Adipose tissue (tissue), 3 donors: Measurements from ENCODE around the gene ZFP91. TPM values are rescaled to one million over a fixed set of nuclear protein-coding genes. Genes with fewer than 3 reads are reported as not detected.

Source experiments
- H3K27ac ChIP-seq: one replicate; pipeline ENCODE4 v1.5.1; 2013; ENCODE audit warnings: low read depth, low read length
- WGBS, 3 donors: extraction: QIAGEN DNeasy Blood & Tissue Kit; methylation state at CpG; one replicate each; pipeline ENCODE4 v1.1.7; 2013; 5-methylcytosine and 5-hydroxymethylcytosine counted together
- polyA plus RNA-seq, 3 donors: library from polyadenylated mRNA; stranded (reverse); fragments of 200-250 nt; gene quantifications; one replicate each; pipeline ENCODE4 v1.2.3, GENCODE V29; 2013
- donor health status: healthy with polysubstance abuse.
- donor health status: Bipolar disorder and iron deficiency.
- donor health status: healthy.

Gene ZFP91
- polyA plus RNA-seq, 3 donors: 10.8 to 31.7 (median 23.8) TPM

DNA sequence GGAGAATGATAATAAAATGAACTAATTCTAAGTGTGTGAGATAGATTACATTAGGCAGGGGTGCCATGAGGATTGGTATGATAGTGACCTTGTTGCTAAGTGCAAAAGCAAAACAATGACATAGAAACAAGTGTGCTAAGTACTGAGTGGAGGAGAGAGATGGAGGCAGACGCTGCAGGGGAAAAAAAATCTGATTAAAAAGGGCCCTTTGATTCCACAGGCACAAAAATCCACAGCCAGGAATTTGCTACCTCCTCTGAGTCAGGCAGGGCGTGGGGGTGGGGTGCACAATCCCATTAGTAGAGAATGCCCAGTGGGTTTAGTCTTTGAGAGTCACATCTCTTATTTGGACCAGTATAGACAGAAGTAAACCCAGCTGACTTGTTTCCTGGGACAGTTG, 43.5 kb downstream of the ZFP91 start, which contains the start of gene CNTF:
Gene CNTF (plus strand): TSS at position 322 of the 400 bp plus-strand sequence. CDS start 88 bp downstream, outside the sequence.
- H3K27ac ChIP-seq: no peak within 1 kb of the TSS
- 59 to 65% (median 63%) methylated on average over 2 of the region's 2 CpGs for WGBS, 3 donors

DNA sequence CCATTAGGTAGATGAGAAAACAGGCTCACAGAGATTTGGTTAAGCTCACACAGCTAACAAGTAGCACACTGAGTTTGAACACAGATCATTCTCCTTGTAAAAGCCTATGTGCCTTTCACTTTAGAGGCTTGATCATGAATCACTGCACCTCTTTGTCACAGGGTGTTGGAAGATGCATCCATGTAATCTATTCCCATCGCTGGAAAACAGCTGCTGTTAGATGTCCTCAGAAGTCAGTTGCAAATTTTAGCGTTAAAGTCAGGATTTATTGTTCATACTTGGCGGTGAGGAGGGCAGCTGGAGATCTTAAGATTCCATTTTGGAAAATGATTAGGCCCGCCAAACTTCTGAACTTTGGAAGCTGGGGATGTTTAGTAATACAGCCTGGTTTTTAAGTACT, 46.2 kb downstream of the ZFP91 start:
- 90 to 95% (median 91%) methylated on average over 4 of the region's 4 CpGs for WGBS, 3 donors
- no peak overlapping the region for H3K27ac ChIP-seq

DNA sequence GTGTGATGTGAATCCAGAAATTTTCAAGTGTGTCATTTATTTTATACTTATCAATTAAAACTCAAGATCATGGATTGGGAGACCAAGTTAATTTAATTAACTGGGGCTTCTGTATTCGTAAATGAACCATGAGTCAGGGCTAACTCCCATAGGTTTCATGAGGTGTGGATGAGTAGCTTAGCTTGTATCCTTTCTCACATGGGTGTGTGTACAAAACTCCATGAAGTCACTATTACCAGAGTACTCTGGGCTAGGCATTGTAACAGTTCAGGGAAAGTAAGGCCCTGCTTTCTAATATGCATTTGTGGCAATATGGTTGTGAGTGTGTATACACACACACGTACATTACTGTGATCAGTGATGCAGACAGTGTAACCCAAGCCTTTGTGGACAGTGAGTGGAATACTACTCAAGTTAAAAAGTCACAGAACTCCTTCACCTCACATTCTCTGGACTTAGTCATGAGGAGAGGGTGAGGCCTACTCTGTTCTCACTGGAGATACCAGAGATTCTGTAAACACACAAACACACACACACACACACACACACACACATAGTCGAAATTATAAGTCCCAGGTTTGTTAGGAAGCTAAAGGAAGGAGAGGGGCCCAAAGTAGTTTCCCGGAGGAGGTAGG, 47.1 kb downstream of the ZFP91 start:
- WGBS, 3 donors: 88 to 99% (median 88%) methylated on average over 4 of the region's 4 CpGs

DNA sequence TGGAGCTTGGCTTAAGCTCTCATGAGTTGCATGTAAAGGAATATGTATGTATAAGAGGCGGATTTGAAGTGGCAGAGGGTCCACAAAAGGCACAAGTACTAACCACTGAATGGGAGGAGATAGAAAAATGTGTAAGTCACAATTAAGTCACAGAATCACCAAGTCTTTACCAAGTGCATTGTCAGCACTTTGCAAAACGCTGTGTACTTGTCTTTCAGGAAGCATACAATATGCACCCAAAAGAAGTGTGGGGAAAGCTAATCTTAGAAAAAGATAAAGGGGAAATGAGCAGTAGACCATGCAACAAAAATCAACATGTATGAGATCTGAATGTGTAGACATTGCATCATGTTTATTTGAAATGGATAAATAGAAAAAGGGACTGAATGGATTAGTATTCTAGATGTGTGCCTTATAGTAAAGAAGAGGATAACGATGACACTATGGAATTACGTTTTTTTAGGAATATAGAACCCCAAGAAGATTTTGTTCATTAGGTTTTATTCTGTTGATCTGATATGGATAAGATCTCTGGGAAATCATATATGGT, 48.1 kb downstream of the ZFP91 start:
- no peak overlapping the region for H3K27ac ChIP-seq

More for the DNA sequence above, 47.1 kb downstream of the ZFP91 start:
- H3K27ac ChIP-seq: no peak overlapping the region

DNA sequence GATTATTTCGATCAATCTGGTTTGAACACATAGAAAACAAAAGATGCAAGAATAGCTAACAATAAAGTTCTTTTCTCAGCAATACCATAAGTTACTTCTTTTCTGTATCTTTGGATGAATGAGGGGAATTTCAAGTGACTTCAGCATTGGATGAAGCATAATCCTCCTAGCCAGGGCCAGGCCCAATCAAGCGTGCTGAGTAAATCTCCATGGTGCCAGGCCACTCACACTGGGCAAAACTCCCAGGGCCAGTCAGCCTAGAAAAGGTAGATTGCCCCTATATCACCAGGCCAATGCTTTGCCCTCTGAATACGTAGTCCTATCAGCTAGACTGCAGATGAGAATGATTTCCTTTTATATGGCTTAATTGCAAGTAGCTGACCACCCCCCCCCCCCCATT, 49.6 kb downstream of the ZFP91 start:
- WGBS, 3 donors: 53 to 77% (median 76%) methylated on average over 3 of the region's 3 CpGs
- H3K27ac ChIP-seq: no peak overlapping the region

More for the DNA sequence above, 48.1 kb downstream of the ZFP91 start:
- WGBS, 3 donors: 73 to 89% (median 75%) methylated on average over 4 of the region's 4 CpGs

DNA sequence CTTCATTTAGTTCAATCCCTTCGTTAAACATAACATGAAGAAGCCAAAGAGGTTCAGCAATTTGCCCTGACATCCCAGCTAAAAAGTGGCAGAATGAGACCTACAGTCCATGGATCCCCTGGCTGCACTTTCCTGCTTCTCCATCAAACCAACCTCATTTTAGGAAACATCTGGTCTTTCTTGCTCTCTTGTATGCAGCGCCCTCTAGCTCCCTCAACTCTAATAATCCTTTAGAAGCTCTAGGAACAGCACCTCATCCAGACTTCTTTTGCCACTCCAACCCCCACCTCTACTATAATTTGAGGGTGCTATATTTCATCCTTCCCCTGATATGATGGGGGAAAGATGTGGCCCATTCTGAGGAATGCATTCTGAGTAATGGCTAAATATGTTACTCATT, 51.0 kb downstream of the ZFP91 start:
- 28 to 52% (median 34%) methylated on average over 2 of the region's 2 CpGs for WGBS, 3 donors
- H3K27ac ChIP-seq: no peak overlapping the region

DNA sequence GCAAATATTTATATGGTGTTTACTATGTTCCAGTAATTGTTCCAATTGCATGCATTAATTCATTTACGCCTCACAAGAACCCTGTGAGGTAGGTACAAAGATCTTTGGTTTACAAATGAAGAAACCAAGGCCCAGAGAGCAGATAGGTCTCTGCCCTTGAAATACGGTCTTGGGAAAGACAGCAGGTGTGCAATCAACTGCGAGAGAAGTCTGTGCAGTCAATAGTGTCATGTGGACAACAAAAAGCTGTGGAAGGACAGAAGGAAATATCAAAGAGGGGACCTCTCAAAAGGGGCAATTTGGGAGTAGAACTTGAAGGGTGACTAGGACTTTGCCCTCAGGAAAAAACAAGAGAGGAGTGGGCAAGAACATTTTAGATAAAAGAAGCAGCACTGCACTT, 52.5 kb downstream of the ZFP91 start:
- H3K27ac ChIP-seq: no peak overlapping the region
- WGBS, 3 donors: 29 to 90% (median 89%) methylated on average over 3 of the region's 3 CpGs

DNA sequence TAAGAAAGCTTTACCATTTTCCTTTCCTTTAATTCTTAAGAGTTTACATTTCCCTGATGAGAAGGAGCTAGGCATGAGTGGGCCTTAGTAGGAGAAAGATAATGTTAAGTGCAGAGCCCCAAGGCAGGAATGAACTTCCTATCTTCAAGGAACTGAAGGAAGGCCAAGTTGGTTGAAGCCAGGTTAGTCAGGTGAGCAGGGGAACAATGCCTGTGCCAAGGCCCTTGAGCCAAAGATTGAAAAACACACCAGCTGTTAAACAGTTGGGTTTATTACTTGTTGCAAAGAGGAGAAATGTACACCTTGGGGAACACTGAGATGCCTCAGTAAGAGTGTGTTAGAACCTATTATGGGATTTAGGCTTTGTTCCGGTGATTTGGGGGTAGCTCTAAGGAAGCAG, 53.6 kb downstream of the ZFP91 start:
- no peak overlapping the region for H3K27ac ChIP-seq
- WGBS, 3 donors: 87 to 97% (median 93%) methylated on average over 1 of the region's 1 CpG

DNA sequence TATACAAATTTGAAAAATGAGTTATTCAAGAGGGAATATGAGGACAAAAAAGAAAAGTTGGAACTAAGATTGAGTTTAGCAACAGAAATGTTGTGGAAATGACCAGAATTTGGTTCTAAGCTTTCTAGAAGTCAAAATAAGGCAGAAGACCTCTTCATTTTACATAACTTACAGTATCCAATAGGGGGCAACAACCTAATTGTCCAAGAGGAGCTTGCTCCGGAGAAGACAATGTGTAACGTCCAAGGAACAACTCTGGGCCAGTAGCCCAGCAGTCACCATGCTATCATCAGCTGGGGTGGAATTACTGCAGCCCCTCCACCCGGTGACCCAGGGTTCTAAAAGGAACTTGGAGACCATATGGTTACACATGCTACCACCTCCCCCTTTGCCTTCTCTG, 57.7 kb downstream of the ZFP91 start:
- WGBS, 3 donors: 76 to 88% (median 78%) methylated on average over 3 of the region's 3 CpGs
- no peak overlapping the region for H3K27ac ChIP-seq

DNA sequence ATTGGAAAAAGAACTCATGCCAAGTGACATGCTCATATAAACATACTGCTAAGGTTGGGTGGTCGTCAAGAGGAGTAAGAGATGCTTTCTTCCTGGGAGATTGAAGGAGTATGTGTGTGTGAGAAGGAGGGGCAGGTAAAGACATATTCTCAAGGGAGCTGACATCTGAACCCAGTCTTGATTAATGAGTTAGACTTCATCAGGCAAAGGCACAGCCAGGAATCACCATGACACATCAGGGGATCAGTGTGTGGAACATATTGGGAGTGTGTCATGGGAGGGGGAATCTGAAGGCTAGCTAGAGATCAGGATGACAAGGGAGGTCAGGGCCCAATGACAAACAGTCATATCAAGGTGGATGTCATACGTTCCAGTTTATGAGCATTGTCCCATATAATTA, 58.5 kb downstream of the ZFP91 start:
- 56 to 71% (median 58%) methylated on average over 2 of the region's 2 CpGs for WGBS, 3 donors
- H3K27ac ChIP-seq: no peak overlapping the region

DNA sequence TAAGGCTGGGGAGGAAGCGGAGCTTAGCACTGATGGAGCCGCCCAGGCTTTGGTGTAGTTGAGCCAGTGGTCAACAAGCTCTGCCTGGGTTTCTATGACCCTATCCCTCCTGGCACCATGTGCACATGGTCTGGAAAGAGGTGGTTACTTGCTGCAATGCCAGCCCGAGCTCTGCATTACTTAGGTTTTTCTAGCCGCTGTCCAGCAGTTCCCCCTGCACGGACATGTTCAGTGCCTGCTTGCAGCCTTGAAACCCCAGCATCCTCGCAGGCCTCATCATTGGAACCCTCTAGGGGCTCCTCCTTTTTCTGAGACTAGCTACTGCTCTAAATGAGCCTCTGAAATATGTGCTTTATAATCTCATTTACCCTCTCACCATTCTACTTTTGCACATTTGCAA, 60.2 kb downstream of the ZFP91 start:
- H3K27ac ChIP-seq: no peak overlapping the region
- 89 to 90% (median 89%) methylated on average over 6 of the region's 6 CpGs for WGBS, 3 donors

DNA sequence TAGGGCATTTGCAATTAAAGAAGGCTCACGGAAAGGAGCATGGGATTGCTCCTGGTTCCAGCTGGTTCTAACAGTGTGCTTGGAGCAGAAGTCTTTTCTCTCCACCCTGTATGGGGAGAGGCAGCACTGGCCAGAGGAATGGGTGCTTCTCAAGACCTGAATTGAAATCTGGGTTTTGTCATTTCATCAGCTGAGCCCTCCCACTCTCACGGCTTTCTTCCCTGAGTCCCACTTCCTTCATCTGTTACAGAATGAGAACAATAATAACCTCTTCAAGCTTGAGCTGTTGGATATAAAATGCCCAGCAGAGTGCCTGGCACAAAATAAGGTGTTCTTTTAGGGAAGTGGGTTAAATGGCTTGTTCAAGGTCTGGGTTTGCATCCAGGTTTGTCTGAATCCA, 60.8 kb downstream of the ZFP91 start:
- WGBS, 3 donors: 58 to 69% (median 63%) methylated on average over 2 of the region's 2 CpGs
- H3K27ac ChIP-seq: no peak overlapping the region

DNA sequence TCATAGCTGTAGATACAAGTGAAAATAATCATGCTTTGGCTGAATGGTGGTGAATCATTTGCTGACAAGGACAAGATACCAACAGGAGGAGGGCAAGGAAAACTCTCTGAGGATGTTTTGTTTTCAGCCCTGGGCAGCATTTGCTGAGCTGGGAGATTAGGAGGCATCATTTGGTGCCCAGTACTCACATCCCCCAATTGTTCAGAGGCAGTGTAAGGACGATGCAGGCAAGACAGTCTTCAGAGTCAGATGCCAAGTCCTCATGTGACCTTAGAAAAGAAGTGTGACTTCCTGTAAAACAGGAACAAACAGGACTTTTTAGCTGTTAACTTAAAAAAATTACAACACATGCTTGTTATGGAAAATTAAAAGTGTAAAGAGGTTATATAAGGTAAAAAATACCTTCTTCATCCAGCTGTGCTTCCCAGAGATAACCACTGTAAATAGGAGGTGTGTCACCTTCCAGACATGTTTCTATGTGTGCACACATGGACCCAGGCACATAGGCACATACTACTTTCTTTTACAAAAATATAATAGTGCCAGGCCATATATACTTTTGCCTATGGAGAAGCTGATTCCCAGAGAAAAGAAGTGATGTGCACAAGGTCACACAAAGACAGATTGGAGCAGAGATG, 61.6 kb downstream of the ZFP91 start:
- H3K27ac ChIP-seq: no peak overlapping the region
- WGBS, 3 donors: 0 to 3% (median 2%) methylated on average over 1 of the region's 1 CpG

DNA sequence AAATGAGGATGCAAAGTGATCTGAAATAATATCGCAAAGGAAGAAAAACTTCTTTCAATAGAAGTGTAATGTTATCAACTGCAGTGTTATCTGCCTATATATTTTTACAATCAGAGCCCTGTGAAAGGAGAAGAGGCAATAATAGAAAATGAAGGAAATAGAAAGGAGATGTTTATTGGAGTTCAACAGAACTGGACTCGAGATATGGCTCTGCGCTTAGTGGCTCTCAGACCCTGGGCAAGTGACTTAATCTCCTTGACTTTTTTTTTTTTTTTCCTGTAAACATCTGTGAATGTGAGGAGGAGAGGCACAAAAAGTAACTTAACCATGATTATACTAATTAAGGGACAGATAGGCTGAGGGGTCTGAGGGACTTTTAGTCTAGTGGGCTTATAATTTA, 62.5 kb downstream of the ZFP91 start:
- 72 to 83% (median 78%) methylated on average over 3 of the region's 3 CpGs for WGBS, 3 donors
- no peak overlapping the region for H3K27ac ChIP-seq

DNA sequence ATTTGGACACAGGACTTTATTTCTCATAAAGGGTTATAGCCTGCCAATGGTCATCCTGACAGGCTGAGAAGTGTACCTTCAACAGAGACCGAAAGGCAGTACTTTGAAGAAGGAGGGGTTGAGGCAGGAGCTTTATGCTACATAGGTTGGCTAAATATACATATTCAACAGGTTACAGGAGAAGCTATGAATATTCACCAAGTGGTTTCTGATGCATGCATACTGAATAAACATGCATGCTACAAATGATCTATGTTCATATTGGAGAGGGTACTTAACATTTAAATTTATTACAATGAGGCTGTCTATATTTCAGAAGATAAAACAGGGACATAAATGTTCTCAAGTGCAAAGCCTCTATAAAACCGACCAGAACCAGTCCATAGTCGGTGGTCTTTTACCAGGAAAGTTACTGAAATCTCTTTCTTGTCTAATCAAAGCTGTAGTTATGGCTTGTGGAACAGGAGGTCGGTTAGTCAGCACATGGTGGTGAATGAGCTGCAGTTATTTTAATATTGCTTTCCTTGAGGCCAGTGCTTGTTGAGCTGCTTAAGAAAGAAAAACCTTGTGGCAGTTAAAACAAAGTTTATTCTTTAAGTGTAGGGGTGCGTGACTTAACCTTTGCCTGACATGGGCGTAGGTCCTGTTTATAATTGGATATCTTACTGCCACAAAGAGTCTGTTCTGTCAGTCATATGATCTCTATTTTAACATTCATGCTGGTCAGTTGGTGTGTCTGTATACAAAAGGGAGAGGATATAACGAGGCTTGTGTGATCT, 63.1 kb downstream of the ZFP91 start:
- no peak overlapping the region for H3K27ac ChIP-seq
- 71 to 85% (median 79%) methylated on average over 7 of the region's 7 CpGs for WGBS, 3 donors

DNA sequence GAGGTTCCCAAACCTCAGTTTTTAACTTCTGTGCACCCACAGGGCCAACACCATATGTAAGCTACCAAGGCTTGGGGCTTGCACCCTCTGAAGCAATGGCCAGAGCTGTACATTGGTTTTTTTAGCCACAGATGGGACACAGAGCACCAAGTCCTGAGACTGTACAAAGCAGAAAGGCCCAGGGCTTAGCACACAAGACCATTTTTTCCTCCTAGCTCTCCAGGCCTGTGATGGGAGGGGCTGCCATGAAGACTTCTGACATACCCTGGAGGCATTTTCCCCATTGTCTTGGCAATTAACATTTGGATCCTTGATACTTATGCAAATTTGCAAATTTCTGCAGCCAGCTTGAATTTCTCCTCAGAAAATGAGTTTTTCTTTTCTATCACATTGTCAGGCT, 67.0 kb downstream of the ZFP91 start:
- H3K27ac ChIP-seq: no peak overlapping the region

DNA sequence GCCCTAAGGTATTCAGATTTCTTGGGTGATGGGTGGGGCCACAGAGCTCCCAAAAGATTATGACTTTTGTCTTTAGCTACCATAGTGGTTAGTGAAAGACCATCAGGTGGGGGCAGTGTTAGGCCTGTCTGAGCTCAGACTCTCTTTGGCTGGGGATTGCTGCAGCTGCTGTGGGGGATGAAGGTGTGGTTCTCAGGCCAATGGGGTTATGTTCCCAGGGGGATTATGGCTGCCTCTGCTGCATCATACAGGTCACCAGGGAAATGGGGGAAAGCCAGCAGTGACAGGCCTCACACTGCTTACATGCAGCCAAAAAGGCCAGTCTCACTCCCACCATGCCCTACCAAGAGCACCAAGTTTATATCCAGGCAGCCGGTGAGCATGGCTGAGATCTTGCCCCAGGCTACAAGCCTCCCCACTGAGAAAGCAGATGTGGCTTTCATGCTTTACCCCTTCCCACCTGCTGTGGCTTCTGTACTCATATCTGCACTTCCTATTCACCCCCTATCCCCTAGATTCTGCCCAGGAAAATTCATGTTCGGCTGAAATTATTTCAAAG, 68.4 kb downstream of the ZFP91 start:
- H3K27ac ChIP-seq: no peak overlapping the region
- WGBS, 3 donors: 48 to 86% (median 58%) methylated on average over 2 of the region's 2 CpGs

DNA sequence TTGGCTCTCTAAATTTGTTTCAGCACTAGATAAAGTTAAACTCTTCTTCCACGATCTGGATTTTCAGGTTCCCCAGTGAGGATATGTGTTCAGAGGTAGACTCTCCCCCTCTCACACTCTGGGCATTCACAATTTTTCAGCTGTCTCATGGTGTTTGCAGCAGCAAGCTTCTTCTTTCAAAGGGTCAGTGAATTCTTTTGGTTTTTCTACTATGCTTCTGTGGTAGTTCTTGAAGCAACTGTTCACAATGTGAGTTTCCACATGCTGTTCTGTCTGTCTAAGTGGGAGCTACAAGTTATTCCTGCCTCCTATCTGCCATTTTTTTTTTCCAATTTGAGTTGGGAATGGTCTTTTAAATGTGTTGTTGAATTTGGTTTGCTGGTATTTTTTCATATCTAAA, 69.0 kb downstream of the ZFP91 start:
- 67 to 89% (median 71%) methylated on average over 1 of the region's 1 CpG for WGBS, 3 donors
- no peak overlapping the region for H3K27ac ChIP-seq

DNA sequence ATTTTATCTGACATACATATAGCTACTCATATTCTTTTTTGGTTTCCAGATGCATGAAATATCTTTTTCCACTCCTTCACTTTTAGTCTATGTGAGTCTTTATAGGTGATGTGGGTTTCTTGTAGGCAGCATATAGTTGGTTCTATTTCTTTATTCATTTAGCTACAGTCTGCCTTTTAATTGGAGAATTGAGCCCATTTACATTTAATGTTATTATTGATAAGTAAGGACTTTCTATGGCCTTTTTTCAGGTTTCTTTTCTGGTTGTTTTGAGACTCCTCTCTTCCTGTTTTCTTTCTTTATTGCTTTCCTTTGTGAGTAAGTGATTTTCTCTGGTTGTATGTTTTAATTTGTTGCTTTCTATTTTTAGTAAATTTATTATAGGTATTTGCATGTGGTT, 70.8 kb downstream of the ZFP91 start:
- H3K27ac ChIP-seq: no peak overlapping the region
